HG03175 (cell line): ENCODE data around the gene EIF1B.
"Not testable (repeated sequence)": the region's sequence is repeated elsewhere in the genome, so short reads cannot be mapped to it uniquely, and the experiment has no call there.

ENCODE experiments used
- ATAC-seq: cut with Tn5 transposase; IDR thresholded peaks from one replicate; pipeline ENCODE4 v1.9.1; 2021; ENCODE audit warnings: mild to moderate bottlenecking, moderate library complexity; ENCODE audit not compliant: unreplicated experiment

Gene EIF1B

GRCh38 chr3:40309418-40309924 is at the start of gene EIF1B:
Gene EIF1B (plus strand): TSS chr3:40309707. CDS start chr3:40309942, 235 bp downstream.
- ATAC-seq: peak; percentile 95

- no peak for ATAC-seq
These were observed 47.2 kb upstream of the EIF1B start for GRCh38 chr3:40262331-40262730.

- no peak for ATAC-seq
These were observed 45.1 kb upstream of the EIF1B start for GRCh38 chr3:40264451-40264850.

GRCh38 chr3:40265181-40265580 is 44.3 kb upstream of the EIF1B start:
- ATAC-seq: no peak

GRCh38 chr3:40267937-40268724 is 41.4 kb upstream of the EIF1B start:
- ATAC-seq: no peak

GRCh38 chr3:40268802-40269524 is 40.5 kb upstream of the EIF1B start:
- no peak for ATAC-seq

GRCh38 chr3:40278791-40279190 is 30.7 kb upstream of the EIF1B start:
- ATAC-seq: no peak

GRCh38 chr3:40281995-40282394 is 27.5 kb upstream of the EIF1B start:
- no peak for ATAC-seq

GRCh38 chr3:40283057-40283456 is 26.4 kb upstream of the EIF1B start:
- not testable (repeated sequence) for ATAC-seq

GRCh38 chr3:40287248-40287647 is 22.3 kb upstream of the EIF1B start:
- no peak for ATAC-seq

GRCh38 chr3:40290396-40290795 is 19.1 kb upstream of the EIF1B start:
- ATAC-seq: no peak

- no peak for ATAC-seq
These were observed 18.0 kb upstream of the EIF1B start for GRCh38 chr3:40291471-40291870.

GRCh38 chr3:40292637-40293349 is 16.7 kb upstream of the EIF1B start:
- no peak for ATAC-seq

- ATAC-seq: no peak
These were observed 15.1 kb upstream of the EIF1B start for GRCh38 chr3:40294434-40294833.

- ATAC-seq: no peak
These were observed 11.4 kb upstream of the EIF1B start for GRCh38 chr3:40298075-40298474.

GRCh38 chr3:40299130-40299720 is 10.3 kb upstream of the EIF1B start:
- no peak for ATAC-seq

- no peak for ATAC-seq
These were observed 9.7 kb upstream of the EIF1B start for GRCh38 chr3:40299721-40300335.

GRCh38 chr3:40302784-40303183 is 6.7 kb upstream of the EIF1B start:
- ATAC-seq: no peak

GRCh38 chr3:40304352-40304751 is 5.2 kb upstream of the EIF1B start:
- ATAC-seq: no peak

- no peak for ATAC-seq
These were observed 3.2 kb upstream of the EIF1B start for GRCh38 chr3:40306336-40306735.

GRCh38 chr3:40307176-40307575 is 2.3 kb upstream of the EIF1B start:
- ATAC-seq: no peak
